ENCODE measurements around the gene PAPOLB. TPM values are rescaled to one million over a fixed set of nuclear protein-coding genes. Genes with fewer than 3 reads are reported as not detected.

The PAPOLB gene
- total RNA-seq, 1 experiment from 2014 or later, result 0.07 TPM

DNA sequence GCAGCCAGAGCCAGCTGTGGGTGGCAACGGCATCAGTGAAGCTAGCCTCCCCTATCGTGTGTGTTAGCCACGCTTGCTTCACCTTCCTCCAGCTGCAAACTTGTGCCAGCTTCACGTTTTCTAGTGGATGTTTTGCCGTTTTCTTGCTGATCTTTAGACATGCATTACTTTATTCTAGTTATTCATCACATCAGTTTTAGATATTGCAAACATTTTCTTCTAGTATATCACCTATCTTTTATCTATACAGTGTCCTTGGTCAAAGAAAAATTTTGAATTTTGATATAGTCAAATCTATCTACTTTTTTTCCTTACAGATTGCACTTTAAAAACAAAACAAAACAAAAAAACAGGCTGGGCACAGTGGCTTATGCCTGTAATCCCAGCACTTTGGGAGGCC, 6.7 kb upstream of the PAPOLB start:
- Mint-ChIP-seq H3K27me3 (ENCODE audit: unreplicated experiment) (peaks cover 61% of the 10 kb centered on the region), H3K9me3 (ENCODE audit: low read depth, unreplicated experiment) (peaks cover 10% of the 10 kb centered on the region), H3K27ac (ENCODE audit: unreplicated experiment) (no peak overlapping the region), H3K4me1 (ENCODE audit: low read depth, unreplicated experiment) (no peaks in the 10 kb centered on the region), H3K36me3 (ENCODE audit: insufficient read depth, unreplicated experiment) (no peaks in the 10 kb centered on the region), H3K4me3 (ENCODE audit: low read depth, unreplicated experiment) (no peak overlapping the region)
- no TSS peak for BruUV-seq (replicated peaks)
- TF ChIP-seq, protein P1, sequence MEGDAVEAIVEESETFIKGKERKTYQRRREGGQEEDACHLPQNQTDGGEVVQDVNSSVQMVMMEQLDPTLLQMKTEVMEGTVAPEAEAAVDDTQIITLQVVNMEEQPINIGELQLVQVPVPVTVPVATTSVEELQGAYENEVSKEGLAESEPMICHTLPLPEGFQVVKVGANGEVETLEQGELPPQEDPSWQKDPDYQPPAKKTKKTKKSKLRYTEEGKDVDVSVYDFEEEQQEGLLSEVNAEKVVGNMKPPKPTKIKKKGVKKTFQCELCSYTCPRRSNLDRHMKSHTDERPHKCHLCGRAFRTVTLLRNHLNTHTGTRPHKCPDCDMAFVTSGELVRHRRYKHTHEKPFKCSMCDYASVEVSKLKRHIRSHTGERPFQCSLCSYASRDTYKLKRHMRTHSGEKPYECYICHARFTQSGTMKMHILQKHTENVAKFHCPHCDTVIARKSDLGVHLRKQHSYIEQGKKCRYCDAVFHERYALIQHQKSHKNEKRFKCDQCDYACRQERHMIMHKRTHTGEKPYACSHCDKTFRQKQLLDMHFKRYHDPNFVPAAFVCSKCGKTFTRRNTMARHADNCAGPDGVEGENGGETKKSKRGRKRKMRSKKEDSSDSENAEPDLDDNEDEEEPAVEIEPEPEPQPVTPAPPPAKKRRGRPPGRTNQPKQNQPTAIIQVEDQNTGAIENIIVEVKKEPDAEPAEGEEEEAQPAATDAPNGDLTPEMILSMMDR (IDR thresholded peaks at IDR 0.05; ENCODE audit: unreplicated experiment), result no peak
- intact Hi-C loops (cut with micrococcal nuclease; ENCODE audit: unreplicated experiment), result no loop called here
- DNase-seq, result no peak
- CTCF ChIA-PET, result no interaction called here

DNA sequence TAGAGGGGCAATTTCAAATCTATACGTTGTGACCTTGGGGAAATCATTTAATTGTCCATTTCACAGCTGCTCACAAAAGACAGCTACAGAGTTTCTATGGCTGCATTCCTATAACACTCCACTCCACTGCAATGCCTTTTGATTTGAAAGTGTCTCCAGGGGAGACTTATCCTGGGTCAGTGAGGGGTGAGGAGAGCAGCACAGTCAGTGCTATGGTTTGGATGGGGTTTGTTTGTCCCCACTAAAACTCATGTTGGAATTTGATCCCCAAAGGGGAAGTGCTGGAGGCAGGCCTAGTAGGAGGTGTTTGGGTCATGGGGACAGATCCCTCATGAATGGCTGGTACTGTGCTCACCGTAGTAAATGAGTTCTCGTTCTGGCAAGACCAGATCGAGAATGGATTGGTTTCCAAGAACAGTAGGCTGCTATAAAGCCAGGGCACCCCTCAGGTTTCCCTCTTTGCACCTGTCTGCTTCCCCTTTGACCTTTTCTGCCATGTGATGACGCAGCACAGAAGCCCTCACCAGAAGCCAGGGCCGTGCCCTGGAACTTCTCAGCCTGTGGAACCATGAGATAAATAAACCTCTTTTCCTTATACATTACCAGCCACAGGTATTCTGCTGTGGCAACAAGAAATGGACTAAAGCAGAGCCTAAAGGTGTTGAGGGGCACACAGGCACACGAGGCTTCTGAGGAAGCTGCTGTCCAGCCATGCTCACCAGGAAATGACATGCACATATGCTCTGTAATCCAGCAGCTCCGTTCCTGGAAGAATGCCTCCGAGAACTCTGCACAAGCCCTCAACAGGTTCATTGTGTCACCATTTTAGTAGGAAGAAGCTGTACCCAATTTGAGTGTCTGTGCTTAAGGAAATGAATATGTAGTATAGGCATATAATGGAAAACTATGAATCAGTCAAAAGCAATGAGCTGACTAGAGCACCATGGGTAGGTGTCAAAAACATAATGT, 5.0 kb upstream of the PAPOLB start:
- CTCF ChIA-PET, result interaction anchor here (0.6 kb wide), 1 partner anchor 80 kb away, joined by 6 read pairs; no protein-coding TSS in a partner anchor
- no peak overlapping the region for H3K4me3 Mint-ChIP-seq (ENCODE audit: low read depth, unreplicated experiment)
- DNase-seq, result no peak
- H3K4me1 Mint-ChIP-seq (ENCODE audit: low read depth, unreplicated experiment), result no peaks in the 10 kb centered on the region
- H3K27ac Mint-ChIP-seq (ENCODE audit: unreplicated experiment), result no peak overlapping the region
- peaks cover 16% of the 10 kb centered on the region for H3K9me3 Mint-ChIP-seq (ENCODE audit: low read depth, unreplicated experiment)
- TF ChIP-seq, protein P1 (IDR thresholded peaks at IDR 0.05; ENCODE audit: unreplicated experiment), result no peak
- no TSS peak for BruUV-seq (replicated peaks)
- intact Hi-C loops (cut with micrococcal nuclease; ENCODE audit: unreplicated experiment), result no loop called here
- H3K36me3 Mint-ChIP-seq (ENCODE audit: insufficient read depth, unreplicated experiment), result no peaks in the 10 kb centered on the region
- peaks cover 57% of the 10 kb centered on the region for H3K27me3 Mint-ChIP-seq (ENCODE audit: unreplicated experiment)

DNA sequence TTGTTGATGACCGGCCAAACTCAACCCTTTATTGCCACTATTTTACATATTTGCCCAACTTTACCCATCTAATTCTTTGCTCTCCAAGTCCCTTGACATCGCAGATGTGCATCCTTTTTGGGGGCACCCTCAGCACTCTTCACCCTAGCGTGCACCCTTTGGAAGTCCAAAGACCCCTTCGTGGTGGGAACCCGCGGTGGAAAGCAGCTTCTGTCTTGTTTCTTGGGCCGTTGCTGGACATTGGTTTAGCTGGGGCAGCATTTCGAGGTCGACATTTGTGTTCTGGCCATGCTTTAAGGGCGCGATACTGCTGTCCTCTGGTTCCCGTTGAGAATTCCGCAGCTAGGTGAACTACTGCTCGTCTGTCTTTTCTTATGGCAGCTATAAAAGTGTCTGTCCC, 326 bp upstream of the PAPOLB start:
- intact Hi-C loops (cut with micrococcal nuclease; ENCODE audit: unreplicated experiment), result no loop called here
- TF ChIP-seq, protein P1 (IDR thresholded peaks at IDR 0.05; ENCODE audit: unreplicated experiment), result no peak
- BruUV-seq (replicated peaks), result no TSS peak
- H3K9me3 Mint-ChIP-seq (ENCODE audit: low read depth, unreplicated experiment), result peaks cover 16% of the 10 kb centered on the region
- no peak overlapping the region for H3K4me3 Mint-ChIP-seq (ENCODE audit: low read depth, unreplicated experiment)
- H3K4me1 Mint-ChIP-seq (ENCODE audit: low read depth, unreplicated experiment), result no peaks in the 10 kb centered on the region
- CTCF ChIA-PET, result no interaction called here
- no peak for DNase-seq
- H3K27me3 Mint-ChIP-seq (ENCODE audit: unreplicated experiment), result peaks cover 58% of the 10 kb centered on the region
- H3K27ac Mint-ChIP-seq (ENCODE audit: unreplicated experiment), result no peak overlapping the region
- no peaks in the 10 kb centered on the region for H3K36me3 Mint-ChIP-seq (ENCODE audit: insufficient read depth, unreplicated experiment)

DNA sequence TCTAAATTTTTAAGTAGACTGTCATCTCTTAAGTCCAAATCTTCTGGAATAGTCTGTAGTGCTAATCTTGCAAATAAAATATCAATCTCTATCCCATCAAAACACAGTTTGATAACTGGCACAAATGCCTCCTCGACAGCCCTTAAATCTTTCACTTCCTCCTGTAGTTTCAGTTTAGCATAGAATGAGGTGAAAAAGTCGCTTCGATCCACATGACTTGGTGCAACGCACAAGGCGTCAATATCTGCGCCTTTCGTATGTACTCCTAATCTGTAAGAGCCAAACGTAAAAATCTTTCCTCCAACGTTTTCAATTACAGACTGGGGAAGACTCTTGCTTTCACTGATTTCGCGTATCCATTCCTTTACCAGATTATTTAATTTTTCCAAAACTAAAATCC, 603 bp downstream of the PAPOLB start:
- intact Hi-C loops (cut with micrococcal nuclease; ENCODE audit: unreplicated experiment), result no loop called here
- no TSS peak for BruUV-seq (replicated peaks)
- no peak overlapping the region for H3K4me3 Mint-ChIP-seq (ENCODE audit: low read depth, unreplicated experiment)

More for the DNA sequence above, 603 bp downstream of the PAPOLB start:
- CTCF ChIA-PET, result no interaction called here
- TF ChIP-seq, protein P1 (IDR thresholded peaks at IDR 0.05; ENCODE audit: unreplicated experiment), result no peak
- Mint-ChIP-seq H3K27ac (ENCODE audit: unreplicated experiment) (no peak overlapping the region), H3K4me1 (ENCODE audit: low read depth, unreplicated experiment) (no peaks in the 10 kb centered on the region), H3K27me3 (ENCODE audit: unreplicated experiment) (peaks cover 65% of the 10 kb centered on the region), H3K9me3 (ENCODE audit: low read depth, unreplicated experiment) (peaks cover 16% of the 10 kb centered on the region), H3K36me3 (ENCODE audit: insufficient read depth, unreplicated experiment) (no peaks in the 10 kb centered on the region)
- DNase-seq, result no peak

All from Calu3 (cell line).